Endothelial cell of umbilical vein (primary cell): ENCODE results near the gene KRT77.

Experiments
- POLR2A ChIP-seq: IDR thresholded peaks from 2 replicates; pipeline ENCODE4 v1.6.1; 2012; ENCODE audit warnings: low read depth, mild to moderate bottlenecking, control low read depth, low read length
- POLR2AphosphoS5 ChIP-seq: IDR thresholded peaks from 2 replicates; pipeline ENCODE4 v1.6.1; 2012; ENCODE audit warnings: low read depth, mild to moderate bottlenecking, control low read depth, low read length, moderate library complexity; ENCODE audit not compliant: insufficient read depth
- TF ChIP-seq, protein P1 (sequence below), 2 donors: IDR thresholded peaks; 1 replicate in 1 of 2; 2 replicates in 1 of 2; pipeline ENCODE4 v1.5.1; 2011; ENCODE audit warnings: low read length in 2 of 2, mild to moderate bottlenecking in 2 of 2, moderate library complexity in 2 of 2, control low read depth in 1 of 2, inconsistent platforms in 1 of 2, low read depth in 1 of 2; ENCODE audit not compliant: insufficient read depth in 1 of 2; ENCODE audit errors: extremely low read depth in 1 of 2

GRCh38 chr12:52655251-52655650, 48.1 kb downstream of the KRT77 start:
- TF ChIP-seq, protein P1, sequence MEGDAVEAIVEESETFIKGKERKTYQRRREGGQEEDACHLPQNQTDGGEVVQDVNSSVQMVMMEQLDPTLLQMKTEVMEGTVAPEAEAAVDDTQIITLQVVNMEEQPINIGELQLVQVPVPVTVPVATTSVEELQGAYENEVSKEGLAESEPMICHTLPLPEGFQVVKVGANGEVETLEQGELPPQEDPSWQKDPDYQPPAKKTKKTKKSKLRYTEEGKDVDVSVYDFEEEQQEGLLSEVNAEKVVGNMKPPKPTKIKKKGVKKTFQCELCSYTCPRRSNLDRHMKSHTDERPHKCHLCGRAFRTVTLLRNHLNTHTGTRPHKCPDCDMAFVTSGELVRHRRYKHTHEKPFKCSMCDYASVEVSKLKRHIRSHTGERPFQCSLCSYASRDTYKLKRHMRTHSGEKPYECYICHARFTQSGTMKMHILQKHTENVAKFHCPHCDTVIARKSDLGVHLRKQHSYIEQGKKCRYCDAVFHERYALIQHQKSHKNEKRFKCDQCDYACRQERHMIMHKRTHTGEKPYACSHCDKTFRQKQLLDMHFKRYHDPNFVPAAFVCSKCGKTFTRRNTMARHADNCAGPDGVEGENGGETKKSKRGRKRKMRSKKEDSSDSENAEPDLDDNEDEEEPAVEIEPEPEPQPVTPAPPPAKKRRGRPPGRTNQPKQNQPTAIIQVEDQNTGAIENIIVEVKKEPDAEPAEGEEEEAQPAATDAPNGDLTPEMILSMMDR (IDR thresholded peaks at IDR 0.05; ENCODE audit: extremely low read depth in 1 of 2, insufficient read depth in 1 of 2, low read depth in 1 of 2, low read length in 2 of 2) = no peak
- no peak for TF ChIP-seq POLR2AphosphoS5
- TF ChIP-seq POLR2A = no peak
